ENCODE measurements around the gene POLR2H.
A peak's percentile ranks its signal among the peaks of the same experiment; 100 is the strongest.

POLR2H gene

GRCh38 chr3:184361532-184361931 is at the start of gene POLR2H, which contains the start of gene CLCN2:
Gene POLR2H (plus strand): TSS chr3:184361710. CDS start chr3:184363493, 1,783 bp downstream.
Gene CLCN2 (minus strand): TSS chr3:184361605. CDS start chr3:184361479, 126 bp downstream.
- DNase-seq (ENCODE audit: low read depth in 2 of 2) = no peak

- peak; percentile 84 to 85 for DNase-seq (ENCODE audit: low read depth in 2 of 2)
Measured at GRCh38 chr3:184314363-184314699, 47.2 kb upstream of the POLR2H start, which contains the start of gene EIF4G1. Gene EIF4G1 (plus strand): TSS chr3:184314606. CDS start chr3:184315797, 1,191 bp downstream.

- DNase-seq (ENCODE audit: low read depth in 2 of 2) = peak; percentile 64 to 65
Measured at GRCh38 chr3:184314700-184315542, 46.6 kb upstream of the POLR2H start.

GRCh38 chr3:184315543-184315867 is 46.0 kb upstream of the POLR2H start:
- DNase-seq (ENCODE audit: low read depth in 2 of 2) = no peak

- no peak for DNase-seq (ENCODE audit: low read depth in 2 of 2)
Measured at GRCh38 chr3:184315871-184316661, 45.4 kb upstream of the POLR2H start.

- no peak for DNase-seq (ENCODE audit: low read depth in 2 of 2)
Measured at GRCh38 chr3:184316792-184317191, 44.7 kb upstream of the POLR2H start.

GRCh38 chr3:184317201-184317600 is 44.3 kb upstream of the POLR2H start:
- no peak for DNase-seq (ENCODE audit: low read depth in 2 of 2)

GRCh38 chr3:184320104-184320445 is 41.4 kb upstream of the POLR2H start:
- DNase-seq (ENCODE audit: low read depth in 2 of 2) = peak; percentile 93 to 94

- no peak for DNase-seq (ENCODE audit: low read depth in 2 of 2)
Measured at GRCh38 chr3:184321666-184322065, 39.8 kb upstream of the POLR2H start.

- DNase-seq (ENCODE audit: low read depth in 2 of 2) = no peak
Measured at GRCh38 chr3:184322731-184323487, 38.6 kb upstream of the POLR2H start.

- no peak for DNase-seq (ENCODE audit: low read depth in 2 of 2)
Measured at GRCh38 chr3:184323696-184324095, 37.8 kb upstream of the POLR2H start.

GRCh38 chr3:184325269-184325668 is 36.2 kb upstream of the POLR2H start:
- no peak for DNase-seq (ENCODE audit: low read depth in 2 of 2)

- no peak for DNase-seq (ENCODE audit: low read depth in 2 of 2)
Measured at GRCh38 chr3:184325715-184326369, 35.7 kb upstream of the POLR2H start.

- DNase-seq (ENCODE audit: low read depth in 2 of 2) = no peak
Measured at GRCh38 chr3:184327171-184327570, 34.3 kb upstream of the POLR2H start.

GRCh38 chr3:184328516-184328915 is 33.0 kb upstream of the POLR2H start:
- no peak for DNase-seq (ENCODE audit: low read depth in 2 of 2)

GRCh38 chr3:184332370-184333090 is 29.0 kb upstream of the POLR2H start:
- peak; percentile 58 to 63 for DNase-seq (ENCODE audit: low read depth in 2 of 2)

GRCh38 chr3:184333190-184333589 is 28.3 kb upstream of the POLR2H start:
- DNase-seq (ENCODE audit: low read depth in 2 of 2) = no peak

- no peak for DNase-seq (ENCODE audit: low read depth in 2 of 2)
Measured at GRCh38 chr3:184333700-184334099, 27.8 kb upstream of the POLR2H start.

GRCh38 chr3:184334470-184335158 is 26.9 kb upstream of the POLR2H start:
- no peak for DNase-seq (ENCODE audit: low read depth in 2 of 2)

- no peak for DNase-seq (ENCODE audit: low read depth in 2 of 2)
Measured at GRCh38 chr3:184335291-184335660, 26.2 kb upstream of the POLR2H start.

Measured in fibroblast of skin of left quadriceps (primary cell).